DND-41 (cell line): ENCODE measurements around the gene TSHZ2.

Experiments
- ATAC-seq: fragments of 200-7000 bp; cut with Tn5 transposase; 3 replicates; pipeline ENCODE4 v1.9.1; 2021; ENCODE audit warnings: low read depth; ENCODE audit not compliant: insufficient read depth
- DNase-seq: peaks from one replicate; pipeline ENCODE4 v3.0.0-alpha.2; 2020
- H2AFZ ChIP-seq: 2 replicates; pipeline ENCODE4 v1.6.0; 2012; ENCODE audit warnings: low read depth, low read length
- H3K27ac ChIP-seq: 2 replicates; pipeline ENCODE4 v1.5.1; 2012; ENCODE audit warnings: low read length, inconsistent platforms
- H3K27me3 ChIP-seq: fragments of 200-600 bp; sonication (generic); 2 replicates; pipeline ENCODE4 v1.6.0; 2012; ENCODE audit warnings: low read length, mild to moderate bottlenecking, inconsistent platforms; ENCODE audit not compliant: insufficient read depth, poor library complexity
- H3K36me3 ChIP-seq: 2 replicates; pipeline ENCODE4 v1.5.1; 2012; ENCODE audit warnings: low read length, inconsistent platforms; ENCODE audit not compliant: insufficient read depth
- H3K4me1 ChIP-seq: 2 replicates; pipeline ENCODE4 v1.5.1; 2012; ENCODE audit warnings: mild to moderate bottlenecking, low read length; ENCODE audit not compliant: insufficient read depth
- H3K4me2 ChIP-seq: 2 replicates; pipeline ENCODE4 v1.6.0; 2012; ENCODE audit warnings: mild to moderate bottlenecking, moderate library complexity, low read length, inconsistent platforms; ENCODE audit not compliant: insufficient read depth
- H3K4me3 ChIP-seq, 2 experiments: fragments of 200-600 bp in 1 of 2; shearing (Covaris generic) in 1 of 2; 2 replicates each; pipeline ENCODE4 v1.5.1; 2012 to 2016; ENCODE audit warnings: inconsistent platforms in 2 of 2, low read length in 2 of 2, mild to moderate bottlenecking in 2 of 2, low read depth in 1 of 2, moderate library complexity in 1 of 2
- H3K79me2 ChIP-seq: 2 replicates; pipeline ENCODE4 v1.6.0; 2012; ENCODE audit warnings: low read length, inconsistent platforms; ENCODE audit not compliant: insufficient read depth
- H3K9ac ChIP-seq: 2 replicates; pipeline ENCODE4 v1.6.0; 2012; ENCODE audit warnings: low read depth, mild to moderate bottlenecking, inconsistent platforms, low read length, moderate library complexity
- H3K9me3 ChIP-seq: 2 replicates; pipeline ENCODE4 v1.5.1; 2012; ENCODE audit warnings: low read length, moderate library complexity, mild to moderate bottlenecking, inconsistent platforms; ENCODE audit not compliant: insufficient read depth, severe bottlenecking
- H4K20me1 ChIP-seq: 2 replicates; pipeline ENCODE4 v1.6.0; 2012; ENCODE audit warnings: low read length; ENCODE audit not compliant: insufficient read depth
- CTCF ChIP-seq: IDR thresholded peaks from 2 replicates; pipeline ENCODE4 v1.5.1; 2012; ENCODE audit warnings: borderline replicate concordance, low read length, moderate library complexity, mild to moderate bottlenecking; ENCODE audit not compliant: poor library complexity, severe bottlenecking; ENCODE audit errors: extremely low read depth
- EZH2 ChIP-seq: IDR thresholded peaks from 3 replicates; pipeline ENCODE4 v1.6.1; 2012; ENCODE audit warnings: borderline replicate concordance, low read depth, mild to moderate bottlenecking, moderate library complexity, low read length, inconsistent platforms; ENCODE audit not compliant: severe bottlenecking

The TSHZ2 gene

GRCh38 chr20:53274365-53274764, 302.2 kb downstream of the TSHZ2 start:
- Histone ChIP-seq H3K27me3 (peaks cover 23% of the 10 kb centered on the region), H2AFZ (no peak overlapping the region), H3K9ac (no peak overlapping the region), H3K4me3 (no peak overlapping the region), H3K27ac (no peak overlapping the region), H3K9me3 (no peaks in the 10 kb centered on the region), H4K20me1 (no peaks in the 10 kb centered on the region), H3K4me1 (no peaks in the 10 kb centered on the region), H3K4me2 (no peak overlapping the region), H3K36me3 (no peaks in the 10 kb centered on the region), H3K79me2 (no peaks in the 10 kb centered on the region)
- TF ChIP-seq CTCF (no peak), EZH2 (no peak)
- DNase-seq (no peak), ATAC-seq (no peak)

- Histone ChIP-seq H3K9me3 (no peaks in the 10 kb centered on the region), H3K4me1 (no peaks in the 10 kb centered on the region), H3K4me3 (no peak overlapping the region), H4K20me1 (no peaks in the 10 kb centered on the region), H3K9ac (no peak overlapping the region), H2AFZ (no peak overlapping the region), H3K36me3 (no peaks in the 10 kb centered on the region), H3K27ac (no peak overlapping the region), H3K27me3 (peaks cover 23% of the 10 kb centered on the region), H3K4me2 (no peak overlapping the region), H3K79me2 (no peaks in the 10 kb centered on the region)
- DNase-seq (no peak), ATAC-seq (no peak)
- TF ChIP-seq CTCF (no peak), EZH2 (no peak)
These were observed 302.6 kb downstream of the TSHZ2 start for GRCh38 chr20:53274807-53275206.

GRCh38 chr20:53276143-53276542, 304.0 kb downstream of the TSHZ2 start:
- ATAC-seq = no peak

More at GRCh38 chr20:53276143-53276542, 304.0 kb downstream of the TSHZ2 start:
- Histone ChIP-seq H4K20me1 (no peaks in the 10 kb centered on the region), H3K4me1 (no peaks in the 10 kb centered on the region), H3K36me3 (no peaks in the 10 kb centered on the region), H3K4me3 (no peak overlapping the region), H3K79me2 (no peaks in the 10 kb centered on the region), H3K4me2 (no peak overlapping the region), H2AFZ (no peak overlapping the region), H3K27ac (no peak overlapping the region), H3K27me3 (peaks cover 18% of the 10 kb centered on the region), H3K9ac (no peak overlapping the region), H3K9me3 (no peaks in the 10 kb centered on the region)
- DNase-seq = no peak
- TF ChIP-seq CTCF (no peak), EZH2 (no peak)
